Body of pancreas (tissue), 4 donors: ENCODE results near the gene HNRNPA3. TPM values are rescaled to one million over a fixed set of nuclear protein-coding genes. Genes with fewer than 3 reads are reported as not detected.
"Not testable (repeated sequence)": the region's sequence is repeated elsewhere in the genome, so short reads cannot be mapped to it uniquely, and the experiment has no call there.

Experiments
- ATAC-seq: fragments of 150-250 bp; one replicate; pipeline ENCODE4 v1.9.1; 2016
- DNase-seq, 4 donors: peaks; one replicate each; pipeline ENCODE4 v3.0.0-alpha.2; 2019
- H3K27ac ChIP-seq, 4 donors: fragments of 200-600 bp; sonication (generic); 1 replicate in 3 of 4; 2 replicates in 1 of 4; pipeline versions ENCODE4 v1.5.1 to v1.6.1; 2016 to 2019; ENCODE audit warnings: mild to moderate bottlenecking in 1 of 4, mixed read lengths in 1 of 4, moderate library complexity in 1 of 4
- H3K27me3 ChIP-seq, 2 donors: fragments of 200-600 bp; sonication (generic); one replicate each; pipeline ENCODE4 v1.6.0; 2016; ENCODE audit warnings: mild to moderate bottlenecking in 1 of 2
- H3K36me3 ChIP-seq, 2 donors: fragments of 200-600 bp; sonication (generic); replicated peaks in 1 of 2; 2 replicates each; pipeline ENCODE4 v1.5.1; 2016; ENCODE audit warnings: low read depth in 2 of 2; ENCODE audit not compliant: insufficient read depth in 1 of 2
- H3K4me1 ChIP-seq: fragments of 200-600 bp; sonication (generic); one replicate; pipeline ENCODE4 v1.6.0; 2016
- H3K4me3 ChIP-seq, 2 donors: fragments of 200-600 bp; sonication (generic); 1 replicate in 1 of 2; 2 replicates in 1 of 2; pipeline ENCODE4 v1.5.1; 2016 to 2019
- H3K9me3 ChIP-seq, 3 donors: fragments of 200-600 bp; sonication (generic); 1 replicate in 2 of 3; 2 replicates in 1 of 3; pipeline ENCODE4 v1.5.1; 2016
- POLR2A ChIP-seq, 3 donors: fragments of 450-650 bp; IDR thresholded peaks; one replicate each; pipeline ENCODE4 v1.6.1; 2016; ENCODE audit warnings: antibody characterized with exemption in 3 of 3, mild to moderate bottlenecking in 2 of 3
- WGBS, 2 donors: methylation state at CpG; one replicate each; pipeline ENCODE4 v1.1.5; 2017; 5-methylcytosine and 5-hydroxymethylcytosine counted together
- intact Hi-C: fragments of 100-400 bp; cut with DNase I; formaldehyde crosslinking; loops from one replicate; pipeline ENCODE4 v1.15.1; 2023
- total RNA-seq, 2 donors: library from RNA; depleted of rRNA; stranded (reverse); fragments of >200 nt; gene quantifications; one replicate each; pipeline ENCODE4 v1.1.0, GENCODE V29; 2016
- TF ChIP-seq, protein P1 (sequence below), 7 experiments: fragments of 450-650 bp in 4 of 7; fragments of 200-600 bp in 3 of 7; sonication (generic) in 3 of 7; IDR thresholded peaks; one replicate each; pipeline ENCODE4 v1.5.1; 2016 to 2019; ENCODE audit warnings: antibody characterized with exemption in 7 of 7

Gene HNRNPA3
- total RNA-seq, 2 donors from 2014 or later, result 44.1 to 58.0 TPM

DNA sequence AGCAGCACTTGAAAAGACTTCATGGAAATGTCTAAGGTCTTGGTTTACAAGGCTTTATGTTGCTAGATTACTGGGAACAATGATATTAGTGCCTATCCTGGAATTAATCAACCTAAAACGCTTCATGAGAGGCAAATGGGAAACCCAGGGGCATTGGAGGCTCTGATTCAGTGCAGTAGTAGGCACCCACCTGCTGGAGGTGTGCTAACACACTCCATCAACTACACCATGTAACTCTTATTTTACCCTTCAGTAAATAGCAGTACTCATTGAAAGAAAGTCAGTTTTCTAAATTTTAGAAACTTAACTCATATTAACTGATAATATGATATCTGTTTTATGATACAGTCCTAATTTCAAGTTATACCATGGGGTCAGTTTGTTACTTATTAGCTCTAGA, 17.4 kb upstream of the HNRNPA3 start:
- no peaks in the 10 kb centered on the region for H3K27me3 ChIP-seq
- 42 to 54% methylated on average over 1 of the region's 1 CpG for WGBS, 2 donors
- DNase-seq (no peak), ATAC-seq (no peak)
- H3K9me3 ChIP-seq, result no peaks in the 10 kb centered on the region
- H3K27ac ChIP-seq, result no peak overlapping the region
- TF ChIP-seq, protein P1, sequence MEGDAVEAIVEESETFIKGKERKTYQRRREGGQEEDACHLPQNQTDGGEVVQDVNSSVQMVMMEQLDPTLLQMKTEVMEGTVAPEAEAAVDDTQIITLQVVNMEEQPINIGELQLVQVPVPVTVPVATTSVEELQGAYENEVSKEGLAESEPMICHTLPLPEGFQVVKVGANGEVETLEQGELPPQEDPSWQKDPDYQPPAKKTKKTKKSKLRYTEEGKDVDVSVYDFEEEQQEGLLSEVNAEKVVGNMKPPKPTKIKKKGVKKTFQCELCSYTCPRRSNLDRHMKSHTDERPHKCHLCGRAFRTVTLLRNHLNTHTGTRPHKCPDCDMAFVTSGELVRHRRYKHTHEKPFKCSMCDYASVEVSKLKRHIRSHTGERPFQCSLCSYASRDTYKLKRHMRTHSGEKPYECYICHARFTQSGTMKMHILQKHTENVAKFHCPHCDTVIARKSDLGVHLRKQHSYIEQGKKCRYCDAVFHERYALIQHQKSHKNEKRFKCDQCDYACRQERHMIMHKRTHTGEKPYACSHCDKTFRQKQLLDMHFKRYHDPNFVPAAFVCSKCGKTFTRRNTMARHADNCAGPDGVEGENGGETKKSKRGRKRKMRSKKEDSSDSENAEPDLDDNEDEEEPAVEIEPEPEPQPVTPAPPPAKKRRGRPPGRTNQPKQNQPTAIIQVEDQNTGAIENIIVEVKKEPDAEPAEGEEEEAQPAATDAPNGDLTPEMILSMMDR (IDR thresholded peaks at IDR 0.05), result peak in 1 of 7 experiments; percentile 3
- TF ChIP-seq POLR2A (IDR thresholded peaks at IDR 0.05), result no peak
- no peak overlapping the region for H3K4me3 ChIP-seq
- H3K4me1 ChIP-seq, result no peaks in the 10 kb centered on the region
- intact Hi-C loops, result no loop called here
- no peaks in the 10 kb centered on the region for H3K36me3 ChIP-seq

DNA sequence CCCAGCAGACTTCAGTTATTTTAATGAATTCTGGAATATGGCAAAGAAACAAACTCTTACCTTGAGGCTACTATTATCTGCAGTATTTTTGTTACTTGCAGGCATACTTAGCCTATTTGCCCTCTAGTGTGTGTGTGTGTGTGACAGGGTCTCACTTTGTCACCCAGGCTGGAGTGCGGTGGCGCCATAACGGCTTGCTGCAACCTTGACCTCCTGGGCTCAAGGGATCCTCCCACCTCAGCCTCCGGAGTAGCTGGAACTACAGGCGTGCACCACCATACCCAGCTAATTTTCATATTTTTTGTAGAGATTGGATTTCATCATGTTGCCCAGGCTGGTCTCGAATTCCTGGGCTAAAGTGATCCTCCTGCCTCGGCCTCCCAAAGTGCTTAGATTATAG, 12.2 kb upstream of the HNRNPA3 start:
- H3K36me3 ChIP-seq, H3K4me3 ChIP-seq, DNase-seq, ATAC-seq, intact Hi-C loops, H3K4me1 ChIP-seq, H3K9me3 ChIP-seq, H3K27ac ChIP-seq, H3K27me3 ChIP-seq: not testable (repeated sequence)
- 98% methylated on average over 7 of the region's 7 CpGs for WGBS, 2 donors

DNA sequence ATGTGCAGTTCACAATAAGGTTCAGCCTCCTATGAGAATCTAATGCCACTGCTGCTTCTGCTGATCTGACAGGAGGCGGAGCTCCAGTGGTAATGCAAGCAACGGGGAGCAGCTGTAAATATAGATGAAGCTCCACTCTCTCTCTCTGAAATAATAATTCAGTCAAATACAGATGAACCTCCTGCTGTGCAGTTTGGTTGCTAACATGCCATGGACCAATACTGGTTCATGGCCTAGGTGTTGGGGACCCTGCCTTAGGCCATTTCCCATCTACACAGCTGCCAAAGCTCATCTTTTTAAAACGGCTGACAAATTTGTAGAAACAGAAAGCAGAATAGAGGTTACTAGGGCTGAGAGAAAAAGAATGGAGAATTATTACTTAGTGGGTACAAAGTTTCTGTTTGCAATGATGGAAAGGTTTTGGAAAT, 10.7 kb upstream of the HNRNPA3 start:
- Histone ChIP-seq H3K4me1 (peaks cover 1% of the 10 kb centered on the region), H3K9me3 (peaks cover 0 to 3% (median 0%) of the 10 kb centered on the region in 3 donors), H3K27ac (no peak overlapping the region), H3K36me3 (no peaks in the 10 kb centered on the region), H3K4me3 (no peak overlapping the region), H3K27me3 (no peaks in the 10 kb centered on the region)
- no peak for TF ChIP-seq POLR2A (IDR thresholded peaks at IDR 0.05)
- TF ChIP-seq, protein P1 (IDR thresholded peaks at IDR 0.05), result no peak
- DNase-seq (no peak), ATAC-seq (no peak)
- intact Hi-C loops, result no loop called here
- 56 to 64% methylated on average over 3 of the region's 3 CpGs for WGBS, 2 donors

DNA sequence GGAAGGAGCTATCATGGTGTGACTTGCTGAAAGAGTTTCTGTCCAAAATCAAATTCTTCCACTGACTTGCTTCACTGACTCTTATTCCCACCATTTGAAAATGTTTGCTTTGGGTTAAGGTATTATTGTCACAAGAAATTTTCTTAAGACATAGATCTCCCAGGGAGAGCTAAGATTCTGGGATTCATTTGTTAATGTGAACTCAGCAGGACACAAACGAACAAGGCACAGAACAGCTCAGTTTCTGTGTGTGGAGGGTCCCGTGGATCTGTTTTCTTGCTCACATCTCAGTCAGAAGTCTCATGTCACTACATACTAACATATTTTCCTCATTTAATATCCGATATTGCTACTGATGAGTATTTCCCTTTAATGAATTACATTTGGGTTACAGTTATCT, 8.2 kb upstream of the HNRNPA3 start:
- TF ChIP-seq POLR2A (IDR thresholded peaks at IDR 0.05), result no peak
- TF ChIP-seq, protein P1 (IDR thresholded peaks at IDR 0.05), result no peak
- no peaks in the 10 kb centered on the region for H3K36me3 ChIP-seq
- H3K4me3 ChIP-seq, result no peak overlapping the region
- peaks cover 0 to 3% (median 0%) of the 10 kb centered on the region in 3 donors for H3K9me3 ChIP-seq
- DNase-seq (no peak), ATAC-seq (no peak)
- WGBS, 2 donors, result 81 to 88% methylated on average over 3 of the region's 3 CpGs
- H3K4me1 ChIP-seq, result peaks cover 5% of the 10 kb centered on the region
- intact Hi-C loops, result no loop called here
- H3K27me3 ChIP-seq, result no peaks in the 10 kb centered on the region
- H3K27ac ChIP-seq, result no peak overlapping the region

DNA sequence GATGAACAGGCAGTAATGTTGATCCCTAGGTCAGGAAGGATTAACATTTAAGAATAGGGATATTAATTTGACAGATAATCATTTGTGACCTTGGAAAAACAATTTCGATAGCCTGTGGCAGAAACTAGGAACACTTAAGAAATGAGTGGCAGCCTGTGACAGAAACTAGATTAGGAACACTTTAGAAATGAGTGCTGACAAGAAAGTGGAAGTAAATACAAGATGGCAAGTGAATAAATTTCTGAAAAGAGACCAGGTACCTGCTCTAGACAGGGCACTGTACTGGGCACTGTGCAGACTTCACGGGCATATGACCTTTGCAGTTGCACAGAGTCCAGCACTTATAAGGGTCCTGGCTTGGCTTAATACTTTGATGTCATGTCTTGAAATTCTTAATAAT, 5.5 kb upstream of the HNRNPA3 start:
- no peak overlapping the region for H3K4me3 ChIP-seq
- no peak for ATAC-seq
- intact Hi-C loops, result no loop called here

More for the DNA sequence above, 5.5 kb upstream of the HNRNPA3 start:
- Histone ChIP-seq H3K27ac (no peak overlapping the region), H3K4me1 (peaks cover 16% of the 10 kb centered on the region), H3K9me3 (peaks cover 0 to 3% (median 0%) of the 10 kb centered on the region in 3 donors), H3K27me3 (no peaks in the 10 kb centered on the region), H3K36me3 (no peaks in the 10 kb centered on the region)
- 55 to 59% methylated on average over 2 of the region's 2 CpGs for WGBS, 2 donors
- TF ChIP-seq, protein P1 (IDR thresholded peaks at IDR 0.05), result no peak
- no peak for TF ChIP-seq POLR2A (IDR thresholded peaks at IDR 0.05)
- DNase-seq, result no peak
